GM21825 (cell line): Measurements from ENCODE around the gene JAK1.

ENCODE experiments used
- ATAC-seq: cut with Tn5 transposase; IDR thresholded peaks from one replicate; pipeline ENCODE4 v1.9.1; 2021; ENCODE audit warnings: mild to moderate bottlenecking, moderate library complexity; ENCODE audit not compliant: unreplicated experiment

Gene JAK1

DNA sequence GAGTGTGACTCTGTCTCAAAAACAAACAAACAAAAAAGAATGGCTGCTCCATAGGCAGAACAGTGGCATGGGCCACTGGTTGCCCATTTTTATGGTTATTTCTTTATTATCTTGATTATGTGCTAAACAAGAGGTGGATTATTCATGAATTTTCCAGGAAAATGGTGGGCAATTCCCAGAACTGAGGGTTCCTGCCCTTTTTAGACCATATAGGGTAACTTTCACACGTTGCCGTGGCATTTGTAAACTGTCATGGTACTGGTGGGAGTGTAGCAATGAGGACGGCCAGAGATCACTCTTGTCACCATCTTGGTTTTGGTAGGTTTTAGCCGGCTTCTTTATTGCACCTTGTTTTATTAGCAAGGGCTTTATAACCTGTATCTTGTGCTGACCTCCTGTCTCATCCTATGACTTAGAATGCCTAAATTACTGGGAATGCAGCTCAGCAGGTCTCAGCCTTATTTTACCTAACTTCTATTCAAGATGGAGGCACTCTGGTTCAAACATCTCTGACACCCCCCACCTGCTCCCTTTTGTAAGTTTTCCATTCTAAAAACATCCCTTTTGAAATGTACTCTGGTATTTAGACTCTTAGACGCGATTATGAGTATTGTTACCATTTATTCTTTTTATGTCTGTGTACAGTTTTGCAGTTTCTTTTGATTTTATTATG, 164.4 kb downstream of the JAK1 start:
- no peak for ATAC-seq

- no peak for ATAC-seq
Measured at GRCh38 chr1:64798872-64799271, 167.5 kb downstream of the JAK1 start.

- no peak for ATAC-seq
Measured at GRCh38 chr1:64790832-64791487, 175.4 kb downstream of the JAK1 start.
